GM21576 (cell line): ENCODE measurements around the gene HNRNPL.
"Not testable (repeated sequence)": the region's sequence is repeated elsewhere in the genome, so short reads cannot be mapped to it uniquely, and the experiment has no call there.

ENCODE experiments used
- ATAC-seq: cut with Tn5 transposase; IDR thresholded peaks from one replicate; pipeline ENCODE4 v1.9.1; 2021; ENCODE audit warnings: mild to moderate bottlenecking, moderate library complexity; ENCODE audit not compliant: unreplicated experiment

HNRNPL gene

DNA sequence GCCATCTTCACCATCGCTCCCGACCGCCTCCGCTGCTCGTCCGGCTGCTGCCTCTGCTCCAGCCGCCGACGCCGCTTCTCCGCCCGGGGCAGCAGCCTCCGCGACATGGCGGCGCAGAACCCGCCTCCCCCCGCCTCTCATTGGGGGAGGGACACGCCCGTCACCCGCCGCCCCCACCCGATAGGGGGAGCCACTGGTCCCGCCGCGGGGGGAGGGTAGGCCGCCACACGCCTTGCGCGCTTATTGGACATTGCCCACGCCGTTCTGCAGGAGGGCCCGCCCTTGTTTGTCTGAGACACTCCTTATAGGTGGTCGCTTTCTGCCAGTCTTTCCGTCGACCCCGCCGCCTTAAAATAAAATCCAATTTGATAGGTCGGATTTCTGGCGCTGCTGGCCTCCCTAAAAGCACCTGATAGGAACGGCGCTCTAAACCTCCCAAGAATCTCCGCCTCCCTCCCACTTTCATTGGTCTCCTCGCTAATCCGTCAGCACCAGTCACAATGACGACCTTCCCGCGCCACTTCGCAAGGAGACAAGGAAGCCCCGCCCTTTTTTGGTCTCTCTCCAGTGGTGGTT lies at the start of gene HNRNPL:
Gene HNRNPL, minus strand, starts transcription at position 127 of the 576 bp plus-strand sequence. Its CDS starts 20 bp downstream, at position 107.
- ATAC-seq: peak; percentile 50

- no peak for ATAC-seq
Observed at GRCh38 chr19:38898788-38899446, 49.1 kb upstream of the HNRNPL start.

DNA sequence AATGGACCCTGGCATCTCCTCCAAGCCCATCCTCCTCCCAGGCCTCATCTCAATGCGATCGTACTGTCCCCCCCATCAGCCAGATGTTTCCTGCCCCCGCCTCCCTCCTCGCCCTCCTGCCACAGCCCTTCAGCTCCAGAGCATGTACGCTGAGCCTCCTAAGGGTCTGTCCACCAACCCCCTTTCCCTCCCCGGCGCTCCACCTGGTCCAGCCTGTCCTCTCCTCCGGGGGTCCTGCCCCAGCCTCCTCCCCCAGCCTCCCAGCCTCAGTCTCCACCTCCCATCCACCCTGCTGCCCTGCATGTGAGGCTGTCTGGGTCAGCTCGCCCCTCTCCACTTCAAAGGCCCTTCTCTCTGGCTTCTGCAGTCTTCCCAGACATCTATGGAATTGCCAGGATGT lies 45.2 kb upstream of the HNRNPL start:
- no peak for ATAC-seq

DNA sequence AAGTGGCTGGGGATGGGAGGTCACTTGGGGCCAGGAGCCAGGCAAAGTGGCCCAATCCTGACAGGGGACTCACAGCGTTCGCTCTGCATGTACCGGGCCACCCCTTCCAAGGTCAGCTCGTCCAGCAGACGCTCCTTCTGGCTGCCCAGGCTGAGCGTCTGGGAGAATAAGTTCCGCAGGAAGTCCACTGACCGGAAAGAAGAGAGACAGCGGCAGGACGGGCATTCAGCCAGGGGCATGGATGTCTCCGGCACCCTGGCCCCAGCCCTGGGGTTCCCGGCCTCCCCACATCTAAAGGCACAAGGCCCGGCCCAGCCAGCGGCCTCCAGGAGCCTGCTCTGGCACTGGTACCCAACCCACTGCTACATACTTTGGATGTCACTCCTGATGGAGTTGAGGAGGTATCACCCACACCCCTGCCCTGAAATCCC lies 43.6 kb upstream of the HNRNPL start:
- ATAC-seq: no peak

DNA sequence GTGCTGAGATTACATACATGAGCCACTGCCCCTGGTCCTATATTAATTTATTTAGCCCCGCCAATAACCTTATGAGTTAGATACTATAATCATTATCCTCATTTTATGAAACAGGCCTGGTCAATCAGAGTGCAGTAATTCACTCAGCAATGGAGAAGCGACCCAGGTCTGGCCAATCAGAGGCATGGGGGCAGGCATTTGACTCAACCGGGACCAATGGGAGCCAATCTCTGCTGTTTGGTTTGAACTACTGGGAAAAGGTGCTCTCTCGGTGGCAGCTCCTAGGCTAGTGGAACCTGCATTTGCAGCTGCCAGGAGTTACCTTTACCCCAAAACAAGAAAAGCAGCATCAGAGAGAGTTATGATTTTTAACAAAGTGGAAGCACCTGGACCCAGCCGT lies 43.1 kb upstream of the HNRNPL start:
- no peak for ATAC-seq

DNA sequence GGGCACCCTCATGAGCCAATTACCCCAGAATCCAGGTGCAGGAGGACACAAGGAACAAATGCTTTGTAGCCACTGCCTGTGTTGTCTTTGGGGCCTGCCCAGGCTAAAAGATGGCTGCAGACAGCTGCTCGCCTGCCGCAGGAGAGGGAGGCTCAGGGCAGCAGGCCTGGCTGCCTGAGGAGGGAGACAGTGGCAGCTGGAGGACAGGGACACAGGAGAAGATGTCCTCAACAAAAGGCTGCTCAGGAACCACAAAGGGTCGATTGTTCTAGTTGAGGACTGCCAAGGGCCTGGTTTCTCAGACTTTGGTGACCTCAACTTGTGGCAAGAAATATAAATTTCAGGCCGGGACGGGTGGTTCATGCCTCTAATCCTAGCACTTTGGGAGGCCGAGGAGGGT lies 42.0 kb upstream of the HNRNPL start:
- no peak for ATAC-seq

GRCh38 chr19:38890686-38891085 lies 40.9 kb upstream of the HNRNPL start:
- no peak for ATAC-seq

GRCh38 chr19:38889803-38890202 lies 40.0 kb upstream of the HNRNPL start:
- no peak for ATAC-seq

DNA sequence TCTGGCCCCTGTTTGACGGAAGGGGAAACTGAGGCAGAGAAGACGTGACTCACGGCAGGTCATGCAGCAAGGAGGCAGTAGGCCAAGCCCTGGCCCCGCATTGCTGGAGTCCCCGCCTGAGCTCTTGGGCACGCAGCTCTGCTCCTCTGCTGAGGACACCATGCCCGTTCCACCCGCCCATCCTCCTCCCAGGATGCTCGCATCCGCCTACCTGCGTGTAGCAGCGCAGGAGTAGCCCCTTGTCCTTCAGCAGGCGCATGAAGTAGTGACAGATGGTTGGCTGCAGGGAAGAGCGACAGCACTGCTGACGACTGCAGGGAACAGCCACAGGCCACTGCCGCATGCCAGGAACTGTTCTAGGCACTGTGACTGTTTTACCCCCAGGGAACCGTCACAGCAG lies 39.1 kb upstream of the HNRNPL start:
- ATAC-seq: no peak

DNA sequence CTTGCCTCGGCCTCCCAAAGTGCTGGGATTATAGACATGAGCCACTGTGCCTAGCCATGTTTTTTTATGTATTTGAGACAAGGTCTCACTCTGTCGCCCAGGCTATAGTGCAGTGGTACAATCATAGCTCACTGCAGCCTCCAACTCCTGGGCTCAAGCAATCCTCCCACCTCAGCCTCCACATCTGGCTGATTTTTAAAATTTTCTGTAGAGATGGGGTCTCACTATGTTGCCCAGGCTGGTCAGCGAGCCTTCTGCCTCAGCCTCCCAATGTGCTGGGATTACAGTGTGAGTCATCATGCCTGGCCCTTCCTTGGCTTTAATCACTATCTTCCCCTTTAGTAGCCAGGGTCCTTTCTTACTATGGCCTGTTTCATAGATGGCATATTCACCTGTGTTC lies 34.9 kb upstream of the HNRNPL start:
- not testable (repeated sequence) for ATAC-seq

- ATAC-seq: no peak
Observed at GRCh38 chr19:38883286-38883685, 33.5 kb upstream of the HNRNPL start.

- no peak for ATAC-seq
Observed at GRCh38 chr19:38880882-38881609, 31.3 kb upstream of the HNRNPL start.

GRCh38 chr19:38880076-38880881 lies 30.5 kb upstream of the HNRNPL start:
- no peak for ATAC-seq

DNA sequence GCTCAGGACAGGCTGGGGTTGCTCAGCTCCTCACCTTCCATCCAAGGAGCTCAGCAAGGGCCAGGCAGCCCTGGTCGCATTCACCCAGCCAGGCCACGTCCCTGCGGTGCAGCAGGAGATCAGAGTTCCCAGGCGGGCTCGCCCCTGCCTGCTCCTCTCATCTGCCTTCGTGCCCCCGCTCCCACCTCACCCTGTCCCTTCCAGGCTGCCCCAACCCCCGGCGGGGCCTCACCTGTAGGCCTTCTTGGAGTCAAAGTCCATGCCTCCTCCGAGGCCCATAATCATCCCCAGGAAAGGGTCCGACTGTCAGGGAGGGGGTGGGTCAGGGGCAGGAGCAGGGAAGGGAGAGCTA lies 29.6 kb upstream of the HNRNPL start:
- no peak for ATAC-seq

- ATAC-seq: no peak
Observed at GRCh38 chr19:38878575-38879399, 29.0 kb upstream of the HNRNPL start.

DNA sequence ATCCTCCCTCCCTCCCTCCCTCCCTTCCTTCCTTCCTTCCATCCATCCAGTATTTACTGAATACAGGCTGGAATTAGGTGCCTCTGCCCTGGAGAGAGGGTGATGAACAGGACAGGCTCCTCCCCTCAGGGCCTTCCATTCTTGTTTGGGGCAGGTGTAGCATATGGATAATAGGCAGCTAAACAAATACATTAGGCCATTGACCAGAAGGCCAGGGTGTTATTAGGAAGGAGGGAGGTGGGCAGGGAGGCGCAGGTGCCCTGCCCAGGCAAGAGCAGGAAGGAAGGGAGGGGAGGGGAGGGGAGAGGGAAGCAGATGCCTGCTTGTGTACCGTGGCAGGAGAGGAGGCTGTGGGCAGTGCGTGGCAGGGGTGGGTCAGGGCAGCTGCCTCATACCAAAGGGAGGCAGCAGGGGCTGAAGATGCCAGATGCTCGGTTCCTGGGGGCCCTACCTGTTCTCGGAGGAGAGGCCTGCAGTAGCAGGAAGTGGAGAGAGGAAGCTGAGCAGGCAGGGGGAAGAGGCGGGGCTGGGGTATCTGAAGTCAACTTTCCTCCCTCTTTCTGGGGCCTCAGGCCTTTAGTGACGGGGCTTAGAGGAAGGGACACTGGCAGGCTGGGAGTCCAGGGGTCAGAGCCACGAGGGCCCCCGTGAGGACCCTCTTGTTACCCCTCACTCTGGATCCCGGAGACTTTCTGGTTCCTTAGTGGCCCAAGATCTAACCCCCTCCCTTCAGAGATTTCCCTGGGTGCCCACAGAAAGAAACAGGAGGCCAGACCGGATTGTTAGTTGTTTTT lies 28.2 kb upstream of the HNRNPL start, which contains the start of gene RINL:
Gene RINL, minus strand, starts transcription at position 495 of the 794 bp plus-strand sequence. CDS start 1,533 bp downstream, outside the sequence.
- ATAC-seq: peak; percentile 66

GRCh38 chr19:38875656-38876395 lies 26.0 kb upstream of the HNRNPL start:
- ATAC-seq: no peak

- not testable (repeated sequence) for ATAC-seq
Observed at GRCh38 chr19:38873400-38873799, 23.6 kb upstream of the HNRNPL start.

DNA sequence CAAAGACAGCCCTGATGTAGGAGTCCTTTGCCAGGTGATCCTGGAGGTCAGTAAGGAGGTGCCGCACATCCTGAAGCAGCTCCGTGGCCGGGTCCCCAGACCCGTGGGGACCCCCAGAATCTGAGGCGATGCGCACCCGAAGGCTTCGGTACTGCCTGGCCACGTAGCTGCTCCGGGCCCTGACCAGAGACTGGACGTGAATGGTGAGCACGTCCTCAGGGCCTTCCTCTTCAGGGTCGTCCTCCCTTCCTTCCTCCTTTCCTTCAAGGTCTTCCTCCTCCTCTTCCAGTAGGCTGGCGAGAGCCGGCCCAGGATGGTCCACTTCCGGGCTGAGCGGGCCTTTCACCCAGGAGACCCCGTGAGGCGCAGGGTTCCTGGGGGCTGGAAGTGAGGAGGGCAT lies 20.8 kb upstream of the HNRNPL start:
- ATAC-seq: no peak
